ENCODE results near the gene UCHL5. TPM values are rescaled to one million over a fixed set of nuclear protein-coding genes. Genes with fewer than 3 reads are reported as not detected.
"Not testable (repeated sequence)": the region's sequence is repeated elsewhere in the genome, so short reads cannot be mapped to it uniquely, and the experiment has no call there.

UCHL5 gene
- total and polyA plus RNA-seq, 2 donors (not counting 3 experiments of a cell fraction or from before 2014, with no cell fraction given), result 9.8 to 45.6 TPM

- Histone ChIP-seq H2AFZ (ENCODE audit: low read depth, low read length) (no peak overlapping the region), H3K4me3 (replicated peaks in 1 of 3; ENCODE audit: insufficient read depth in 1 of 3, low read depth in 1 of 3, low read length in 3 of 3) (no peak overlapping the region), H4K20me1 (replicated peaks; ENCODE audit: control insufficient read depth, extremely low read depth, insufficient read depth, low read length) (no peaks in the 10 kb centered on the region), H3K27me3 (ENCODE audit: control insufficient read depth in 2 of 2, insufficient read depth in 2 of 2, low read length in 2 of 2) (no peaks in the 10 kb centered on the region), H3K4me1 (ENCODE audit: control insufficient read depth, extremely low read depth, insufficient read depth, low read length) (no peaks in the 10 kb centered on the region), H3K9ac (replicated peaks; ENCODE audit: extremely low read depth, insufficient read depth, low read length) (no peak overlapping the region), H3K9me1 (replicated peaks; ENCODE audit: control insufficient read depth, extremely low read depth, insufficient read depth, low read length) (no peaks in the 10 kb centered on the region), H3K4me2 (ENCODE audit: insufficient read depth, low read length) (no peak overlapping the region), H3K79me2 (ENCODE audit: control insufficient read depth, insufficient read depth, low read length) (peaks cover 62% of the 10 kb centered on the region), H3K9me3 (replicated peaks; ENCODE audit: control insufficient read depth, insufficient read depth, low read length) (no peaks in the 10 kb centered on the region), H3K27ac (ENCODE audit: insufficient read depth, low read depth, low read length) (no peak overlapping the region), H3K36me3 (ENCODE audit: control insufficient read depth in 2 of 2, extremely low read depth in 1 of 2, insufficient read depth in 2 of 2, low read length in 2 of 2) (no peaks in the 10 kb centered on the region)
- CTCF ChIA-PET, result interaction anchor here (1.1 to 2.5 kb wide), 3 partner anchors 9 to 556 kb away, joined by 3 to 12 read pairs (median 4); no protein-coding TSS in a partner anchor
- FAIRE-seq (no peak), DNase-seq (ENCODE audit: low read depth, low spot score) (no peak)
- intact Hi-C loops (cut with micrococcal nuclease) (no loop called here), dilution Hi-C loops (cut with MboI; ENCODE audit: extremely low pct_ligation_motif_present, low sequenced_read_pairs) (no loop called here)
- POLR2A ChIA-PET, result no interaction called here
- TF ChIP-seq EZH2 (IDR thresholded peaks at IDR 0.05; ENCODE audit: borderline replicate concordance, low read depth, low read length, severe bottlenecking), result no peak
- TF ChIP-seq POLR2A (IDR thresholded peaks at IDR 0.05; ENCODE audit: low read depth, low read length), result no peak
- TF ChIP-seq CTCF (IDR thresholded peaks at IDR 0.05; ENCODE audit: extremely low read depth in 1 of 2, insufficient read depth in 1 of 2, low read depth in 1 of 2, low read length in 2 of 2), result no peak
- no peak for TF ChIP-seq GATA2 (IDR thresholded peaks at IDR 0.05; ENCODE audit: insufficient read depth, insufficient read length, low read depth, low read length)
- BruUV-seq (replicated peaks), result no TSS peak
Observed at GRCh38 chr1:193033610-193034009, 25.6 kb downstream of the UCHL5 start.

GRCh38 chr1:193032643-193033427, 26.3 kb downstream of the UCHL5 start:
- H3K36me3 ChIP-seq (ENCODE audit: control insufficient read depth in 2 of 2, extremely low read depth in 1 of 2, insufficient read depth in 2 of 2, low read length in 2 of 2); intact Hi-C loops (cut with micrococcal nuclease); H3K4me1 ChIP-seq (ENCODE audit: control insufficient read depth, extremely low read depth, insufficient read depth, low read length); H3K4me2 ChIP-seq (ENCODE audit: insufficient read depth, low read length); dilution Hi-C loops (cut with MboI; ENCODE audit: extremely low pct_ligation_motif_present, low sequenced_read_pairs); H2AFZ ChIP-seq (ENCODE audit: low read depth, low read length); BruUV-seq (replicated peaks); H3K27me3 ChIP-seq (ENCODE audit: control insufficient read depth in 2 of 2, insufficient read depth in 2 of 2, low read length in 2 of 2); DNase-seq (ENCODE audit: low read depth, low spot score); H3K4me3 ChIP-seq (replicated peaks in 1 of 3; ENCODE audit: insufficient read depth in 1 of 3, low read depth in 1 of 3, low read length in 3 of 3); FAIRE-seq; H3K9me1 ChIP-seq (replicated peaks; ENCODE audit: control insufficient read depth, extremely low read depth, insufficient read depth, low read length); H4K20me1 ChIP-seq (replicated peaks; ENCODE audit: control insufficient read depth, extremely low read depth, insufficient read depth, low read length); H3K27ac ChIP-seq (ENCODE audit: insufficient read depth, low read depth, low read length); H3K9ac ChIP-seq (replicated peaks; ENCODE audit: extremely low read depth, insufficient read depth, low read length); H3K9me3 ChIP-seq (replicated peaks; ENCODE audit: control insufficient read depth, insufficient read depth, low read length): not testable (repeated sequence)
- H3K79me2 ChIP-seq (ENCODE audit: control insufficient read depth, insufficient read depth, low read length), result peaks cover 56% of the 10 kb centered on the region
- ChIA-PET POLR2A (interaction anchor here (1.1 kb wide), 1 partner anchor 225 kb away, joined by 3 read pairs; no protein-coding TSS in a partner anchor), CTCF (interaction anchor here (0.6 to 2.5 kb wide), 12 partner anchors 8 to 573 kb away, joined by 3 to 31 read pairs (median 3); no protein-coding TSS in a partner anchor)

Data from endothelial cell of umbilical vein (primary cell).